Loucy (cell line): Measurements from ENCODE around the gene IL10RB.

Experiments used
- H2AFZ ChIP-seq: fragments of 200-600 bp; sonication (generic); 2 replicates; pipeline ENCODE4 v1.6.0; 2016; ENCODE audit warnings: antibody characterized with exemption, mild to moderate bottlenecking, low read length, moderate library complexity
- H3F3A ChIP-seq: fragments of 200-600 bp; 2 replicates; pipeline ENCODE4 v1.6.0; 2016; ENCODE audit warnings: antibody characterized with exemption, low read depth, mild to moderate bottlenecking
- H3K27me3 ChIP-seq: fragments of 200-600 bp; sonication (generic); 2 replicates; pipeline ENCODE4 v1.6.1; 2014; ENCODE audit warnings: low read length, mild to moderate bottlenecking; ENCODE audit not compliant: insufficient read depth, poor library complexity, severe bottlenecking
- H3K36me3 ChIP-seq: fragments of 200-600 bp; sonication (generic); 2 replicates; pipeline ENCODE4 v1.6.1; 2016; ENCODE audit warnings: low read length; ENCODE audit not compliant: insufficient read depth
- H3K4me1 ChIP-seq: fragments of 200-600 bp; sonication (generic); 2 replicates; pipeline ENCODE4 v1.5.1; 2014; ENCODE audit warnings: low read length, mild to moderate bottlenecking; ENCODE audit not compliant: insufficient read depth, poor library complexity, severe bottlenecking
- H3K4me2 ChIP-seq: fragments of 200-600 bp; sonication (generic); 2 replicates; pipeline ENCODE4 v1.6.0; 2014; ENCODE audit warnings: antibody characterized with exemption, low read length, low read depth, mild to moderate bottlenecking; ENCODE audit not compliant: poor library complexity, severe bottlenecking
- H3K4me3 ChIP-seq: fragments of 200-600 bp; sonication (generic); 2 replicates; pipeline ENCODE4 v1.5.1; 2014; ENCODE audit warnings: low read length, mild to moderate bottlenecking, mixed read lengths; ENCODE audit not compliant: poor library complexity, severe bottlenecking
- H3K79me2 ChIP-seq: fragments of 200-600 bp; sonication (generic); 2 replicates; pipeline ENCODE4 v1.6.1; 2014; ENCODE audit warnings: low read length; ENCODE audit not compliant: insufficient read depth
- H3K9ac ChIP-seq: fragments of 200-600 bp; sonication (generic); 2 replicates; pipeline ENCODE4 v1.6.0; 2014; ENCODE audit warnings: mild to moderate bottlenecking, low read depth, low read length, moderate library complexity; ENCODE audit not compliant: poor library complexity, severe bottlenecking
- H3K9me2 ChIP-seq: fragments of 200-600 bp; sonication (generic); replicated peaks from 2 replicates; pipeline ENCODE4 v1.6.1; 2016; ENCODE audit warnings: low read depth, low read length, mixed read lengths
- H3K9me3 ChIP-seq: fragments of 200-600 bp; sonication (generic); 2 replicates; pipeline ENCODE4 v1.6.1; 2014; ENCODE audit warnings: mild to moderate bottlenecking, antibody characterized with exemption, low read length, low read depth; ENCODE audit not compliant: insufficient read depth
- H4K20me1 ChIP-seq: fragments of 200-600 bp; sonication (generic); 2 replicates; pipeline ENCODE4 v1.6.0; 2014; ENCODE audit warnings: antibody characterized with exemption, low read length, mild to moderate bottlenecking; ENCODE audit not compliant: insufficient read depth, poor library complexity, severe bottlenecking
- CTCF ChIP-seq: fragments of 200-600 bp; sonication (generic); conservative IDR thresholded peaks from 2 replicates; pipeline ENCODE4 v1.5.1; 2014; ENCODE audit warnings: mild to moderate bottlenecking, antibody characterized with exemption, low read length
- EZH2phosphoT487 ChIP-seq: fragments of 200-600 bp; IDR thresholded peaks from 2 replicates; pipeline ENCODE4 v1.6.1; 2018; ENCODE audit warnings: antibody characterized with exemption, mild to moderate bottlenecking, moderate library complexity, borderline replicate concordance

IL10RB gene

GRCh38 chr21:33324291-33325221, 58.4 kb downstream of the IL10RB start, which contains the start of gene IFNAR1:
TSS of gene IFNAR1 (plus strand) at chr21:33324970. CDS start at chr21:33325056, 86 bp downstream.
- H3K9me2 ChIP-seq, result no peaks in the 10 kb centered on the region
- peaks cover 41% of the 10 kb centered on the region for H3K4me1 ChIP-seq
- peak within 1 kb of the TSS; percentile 95 for H3K4me3 ChIP-seq
- peak within 1 kb of the TSS; percentile 95 for H3K4me2 ChIP-seq
- TF ChIP-seq CTCF (0 out of 2 replicates have a peak, but pooled peaks have one; percentile 12), EZH2phosphoT487 (no peak)
- H3K9me3 ChIP-seq, result no peaks in the 10 kb centered on the region
- peaks cover 47% of the 10 kb centered on the region for H3K79me2 ChIP-seq
- H4K20me1 ChIP-seq, result peaks cover 32% of the 10 kb centered on the region
- H2AFZ ChIP-seq, result peak within 1 kb of the TSS; percentile 91
- H3F3A ChIP-seq, result no peaks in the 10 kb centered on the region
- H3K27me3 ChIP-seq, result no peaks in the 10 kb centered on the region
- H3K36me3 ChIP-seq, result no peaks in the 10 kb centered on the region
- H3K9ac ChIP-seq, result peak within 1 kb of the TSS; percentile 95

- peak overlapping the region; percentile 95 for H3K9ac ChIP-seq
- H3K36me3 ChIP-seq, result no peaks in the 10 kb centered on the region
- peaks cover 32% of the 10 kb centered on the region for H4K20me1 ChIP-seq
- peak overlapping the region; percentile 95 for H3K4me3 ChIP-seq
- no peaks in the 10 kb centered on the region for H3F3A ChIP-seq
- H3K4me2 ChIP-seq, result peak overlapping the region; percentile 95
- TF ChIP-seq EZH2phosphoT487 (no peak), CTCF (no peak)
- H2AFZ ChIP-seq, result peak overlapping the region; percentile 91
- no peaks in the 10 kb centered on the region for H3K27me3 ChIP-seq
- peaks cover 56% of the 10 kb centered on the region for H3K79me2 ChIP-seq
- peaks cover 50% of the 10 kb centered on the region for H3K4me1 ChIP-seq
- H3K9me3 ChIP-seq, result no peaks in the 10 kb centered on the region
- no peaks in the 10 kb centered on the region for H3K9me2 ChIP-seq
These were observed 59.3 kb downstream of the IL10RB start for GRCh38 chr21:33325222-33326067.

- peaks cover 6% of the 10 kb centered on the region; the same call in 1 of the 2 replicates for H3F3A ChIP-seq
- H3K9me2 ChIP-seq, result no peaks in the 10 kb centered on the region
- peak overlapping the region; percentile 95 for H3K4me3 ChIP-seq
- TF ChIP-seq EZH2phosphoT487, result no peak
- TF ChIP-seq CTCF, result no peak
- peak overlapping the region; percentile 95 for H3K9ac ChIP-seq
- peak overlapping the region; percentile 95 for H3K4me2 ChIP-seq
- H3K9me3 ChIP-seq, result no peaks in the 10 kb centered on the region
- H3K27me3 ChIP-seq, result no peaks in the 10 kb centered on the region
- peaks cover 71% of the 10 kb centered on the region for H3K79me2 ChIP-seq
- peaks cover 32% of the 10 kb centered on the region for H4K20me1 ChIP-seq
- H3K36me3 ChIP-seq, result no peaks in the 10 kb centered on the region
- H3K4me1 ChIP-seq, result peaks cover 68% of the 10 kb centered on the region
- no peak overlapping the region for H2AFZ ChIP-seq
These were observed 61.2 kb downstream of the IL10RB start for GRCh38 chr21:33327326-33327725.
